Effector CD4-positive, alpha-beta T cell (primary cell): ENCODE results near the gene RINT1.
"Not testable (repeated sequence)": the region's sequence is repeated elsewhere in the genome, so short reads cannot be mapped to it uniquely, and the experiment has no call there.

Experiments used
- DNase-seq: peaks from one replicate; pipeline ENCODE4 v3.0.0-alpha.2; 2020
- total RNA-seq: gene quantifications from one replicate; lab custom pipeline; 2026; lab: John Stamatoyannopoulos, UW

Gene RINT1
- 56.5 reads per million, percentile 71 among the genes with 10 or more reads in this experiment for total RNA-seq

DNA sequence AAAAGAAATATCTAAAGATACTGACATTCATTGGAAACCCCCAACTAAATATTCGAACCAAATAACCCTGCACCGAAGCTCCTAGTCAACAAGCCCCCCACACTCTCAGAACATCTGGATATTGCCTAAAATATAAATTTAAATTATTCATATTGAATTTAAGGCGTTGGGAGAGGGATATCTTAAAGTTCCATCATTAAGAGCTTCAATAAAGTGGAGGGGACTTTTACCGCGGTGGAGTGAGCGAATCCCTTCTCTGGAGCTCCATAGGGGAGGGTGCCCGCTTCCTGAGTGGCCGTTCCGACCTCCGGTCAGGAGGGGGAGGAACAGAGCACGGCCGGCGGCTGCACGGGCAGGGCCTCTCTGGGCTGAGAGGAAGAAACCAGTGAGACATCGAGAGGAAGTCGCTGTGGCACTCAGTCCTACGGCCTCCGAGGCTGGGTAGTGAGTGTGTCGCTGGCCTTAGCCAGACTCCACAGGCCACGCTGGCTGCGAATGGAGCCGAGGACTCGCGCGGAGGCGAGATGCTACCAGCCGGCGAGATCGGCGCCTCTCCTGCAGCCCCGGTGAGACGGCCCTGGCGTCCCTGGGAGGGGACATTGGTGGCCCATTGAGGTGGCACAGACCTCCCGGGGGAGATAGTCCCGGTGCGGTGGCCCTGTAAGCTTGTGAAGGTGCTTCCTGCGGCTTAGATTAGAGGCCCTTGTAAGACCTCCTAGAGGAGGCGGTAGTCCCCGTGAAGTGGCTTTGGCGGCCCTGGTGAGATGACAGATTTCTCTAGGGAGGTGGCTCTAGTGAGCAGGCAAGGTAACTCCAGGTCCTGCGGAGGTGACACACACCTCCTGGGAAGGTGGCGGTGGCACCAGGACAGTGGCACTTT is at the start of gene RINT1:
RINT1 (plus strand) TSS at position 410 of the 880 bp plus-strand sequence; CDS start at position 525, 115 bp downstream.
- DNase-seq: peak; percentile 80

DNA sequence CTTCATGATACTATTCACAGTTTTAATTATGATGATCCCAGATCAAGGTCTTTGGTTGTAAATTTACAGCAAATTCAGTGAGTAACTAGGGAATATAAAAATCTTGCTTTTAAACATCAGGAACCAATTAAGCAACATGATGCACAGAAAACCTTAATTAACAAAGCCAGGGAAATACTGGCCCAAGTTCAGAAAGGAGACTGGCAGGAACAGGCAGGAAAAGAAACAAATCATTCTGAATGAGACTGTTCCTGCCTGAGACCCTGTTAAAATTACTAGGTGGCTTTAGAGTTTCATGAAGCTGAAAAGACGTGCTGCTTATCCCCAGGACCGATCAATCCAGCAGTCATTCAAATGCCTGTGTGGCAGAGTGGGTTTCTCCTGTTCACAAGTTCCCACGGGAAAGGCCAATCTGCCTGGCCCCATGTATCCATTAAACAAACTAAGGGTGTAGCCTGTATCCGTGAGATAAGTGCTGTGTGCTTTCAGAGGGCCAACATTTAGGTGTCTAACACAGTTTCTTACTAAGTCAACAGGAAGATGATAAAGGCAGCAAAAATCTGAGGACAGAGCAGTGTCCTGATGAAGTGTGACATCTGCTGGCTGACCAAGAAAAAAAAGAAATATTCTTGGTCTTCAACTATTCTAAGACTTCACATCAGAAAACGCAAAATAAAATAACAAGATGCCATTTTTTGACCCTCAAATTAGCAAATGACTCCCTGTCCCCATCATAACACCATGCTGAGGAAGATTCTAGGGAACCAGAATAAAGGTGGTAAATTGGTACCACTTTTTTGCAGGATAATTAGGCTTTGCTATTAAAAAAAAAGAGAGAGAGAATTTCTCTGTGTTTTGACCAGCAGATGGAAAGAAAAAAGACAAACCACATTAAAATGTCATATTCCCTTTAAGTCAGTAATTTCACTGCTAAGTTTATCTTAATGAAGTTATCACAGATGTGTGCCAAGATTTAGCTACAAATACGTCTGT is 44.1 kb upstream of the RINT1 start:
- DNase-seq: no peak

DNA sequence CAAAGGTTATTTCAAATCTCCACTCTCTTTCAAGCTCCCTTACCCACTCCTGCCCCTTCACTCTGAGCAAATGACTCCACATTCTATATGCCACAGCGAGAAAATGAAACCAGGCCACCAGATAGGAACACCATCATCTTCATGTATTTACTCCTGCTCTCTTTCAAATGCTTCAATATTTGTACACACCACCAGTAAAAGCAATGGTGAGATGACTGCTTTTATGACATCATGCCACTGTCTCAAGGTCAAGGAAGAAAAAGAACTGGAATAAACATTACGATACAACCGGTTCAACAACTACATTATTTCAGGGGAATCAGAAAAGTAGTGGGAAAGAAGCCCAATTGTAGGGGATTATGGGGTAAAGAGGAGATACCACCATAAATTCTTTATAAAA is 42.6 kb upstream of the RINT1 start:
- no peak for DNase-seq

DNA sequence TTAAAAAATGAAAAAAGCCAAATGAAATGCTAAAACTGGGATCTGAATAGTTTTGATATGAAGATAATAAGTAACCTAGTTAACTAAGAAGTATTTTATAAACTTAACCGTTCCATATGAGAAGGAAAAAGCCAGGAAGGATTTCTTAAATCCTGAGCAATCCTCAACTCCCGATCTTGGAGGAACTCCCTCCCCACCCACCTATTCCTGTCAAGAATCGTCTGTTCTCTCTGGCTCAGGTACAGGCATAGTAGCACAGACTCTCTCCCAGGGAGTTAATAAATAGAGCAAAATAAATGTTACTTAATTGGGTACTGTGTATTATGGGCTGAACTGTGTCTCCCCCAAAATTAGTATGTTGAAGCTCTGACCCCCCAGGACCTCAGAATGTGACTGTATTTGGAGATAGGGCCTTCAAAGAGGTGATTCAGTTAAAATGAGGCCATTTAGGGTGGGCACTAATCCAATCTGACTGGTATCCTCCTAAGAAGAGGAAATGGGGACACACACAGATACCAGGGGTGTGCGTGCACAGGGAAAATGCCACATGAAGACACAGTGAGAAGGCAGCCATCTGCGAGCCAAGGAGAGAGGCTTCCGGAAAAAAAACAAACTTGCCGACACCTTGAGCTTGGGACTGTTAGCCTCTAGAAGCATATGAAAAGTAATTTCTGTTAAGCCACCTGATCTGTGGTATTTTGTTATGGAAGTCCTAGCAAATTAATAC is 38.6 kb upstream of the RINT1 start:
- DNase-seq: no peak

DNA sequence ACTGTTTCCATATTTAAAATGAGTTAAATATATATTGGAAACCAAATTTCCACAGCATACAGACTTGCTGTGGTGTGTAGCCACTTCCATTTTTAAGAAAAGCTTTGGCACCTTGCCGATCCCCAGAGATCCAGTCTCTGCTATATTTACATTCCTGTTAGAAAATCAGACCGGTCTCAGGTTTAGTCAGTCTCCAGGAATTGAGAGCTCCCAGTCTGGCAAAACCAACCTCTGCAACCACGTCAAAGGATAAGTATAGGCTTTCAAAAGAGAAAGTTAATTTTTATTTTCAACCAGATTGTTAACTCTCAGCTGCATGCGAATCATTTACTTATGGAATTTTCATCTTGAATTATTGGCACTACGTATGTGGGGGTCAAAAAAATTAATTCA is 38.1 kb upstream of the RINT1 start:
- DNase-seq: no peak

DNA sequence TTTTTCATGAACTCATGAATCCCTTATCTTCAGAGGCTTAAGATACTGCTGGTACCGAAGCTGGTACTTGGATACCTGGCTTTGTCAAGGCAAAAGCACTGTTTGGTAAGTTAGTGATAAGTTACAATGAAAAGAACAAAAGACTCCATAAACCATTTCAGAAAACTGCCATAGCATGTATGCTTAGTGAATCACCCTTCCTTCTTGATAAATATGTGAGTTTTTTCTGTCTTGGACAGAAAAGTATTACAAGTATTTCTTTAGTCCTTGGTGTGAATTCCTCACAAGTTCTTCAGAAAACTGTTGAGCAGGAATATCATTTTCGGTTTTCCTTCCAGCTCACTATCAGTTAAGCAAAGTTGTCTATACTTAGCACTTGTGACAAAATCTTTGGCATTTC is 35.5 kb upstream of the RINT1 start:
- DNase-seq: no peak

DNA sequence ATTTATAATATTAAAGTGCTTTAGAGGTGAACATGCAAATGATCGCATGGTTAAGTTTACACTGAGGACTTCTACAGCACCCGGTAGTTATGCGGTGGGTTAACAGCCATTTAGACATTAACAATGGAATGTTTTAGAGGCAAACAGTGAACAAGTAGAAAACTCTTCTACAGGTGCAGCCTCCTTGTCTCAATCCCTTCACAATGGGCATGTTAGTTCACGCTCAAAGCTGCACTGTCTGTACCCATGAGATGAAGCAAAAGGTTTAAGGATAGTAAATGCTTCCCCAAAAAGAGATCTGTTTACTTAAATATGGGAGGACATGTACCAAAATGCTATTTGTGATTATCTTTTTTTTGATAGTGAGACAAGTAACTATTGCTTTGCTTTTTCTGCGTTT is 35.0 kb upstream of the RINT1 start:
- no peak for DNase-seq

DNA sequence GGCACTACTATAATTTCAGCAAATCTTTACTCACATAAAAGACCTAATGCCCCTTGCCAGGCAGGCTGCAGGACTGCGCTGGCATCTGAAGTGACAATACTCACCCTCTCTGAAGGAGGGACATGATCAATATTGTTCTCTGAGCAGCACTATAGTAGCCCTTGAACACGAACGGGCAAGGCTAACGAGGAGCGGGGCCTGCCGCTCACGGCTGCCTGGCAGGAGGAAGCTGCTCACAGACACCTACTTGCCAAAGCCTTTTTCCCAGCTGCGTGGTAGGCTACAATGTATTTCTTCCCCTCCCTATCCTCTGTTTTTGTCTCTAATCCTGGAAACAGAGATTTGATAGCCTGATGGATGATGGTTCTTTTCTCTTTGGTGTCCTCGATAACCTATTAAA is 29.8 kb upstream of the RINT1 start:
- no peak for DNase-seq

DNA sequence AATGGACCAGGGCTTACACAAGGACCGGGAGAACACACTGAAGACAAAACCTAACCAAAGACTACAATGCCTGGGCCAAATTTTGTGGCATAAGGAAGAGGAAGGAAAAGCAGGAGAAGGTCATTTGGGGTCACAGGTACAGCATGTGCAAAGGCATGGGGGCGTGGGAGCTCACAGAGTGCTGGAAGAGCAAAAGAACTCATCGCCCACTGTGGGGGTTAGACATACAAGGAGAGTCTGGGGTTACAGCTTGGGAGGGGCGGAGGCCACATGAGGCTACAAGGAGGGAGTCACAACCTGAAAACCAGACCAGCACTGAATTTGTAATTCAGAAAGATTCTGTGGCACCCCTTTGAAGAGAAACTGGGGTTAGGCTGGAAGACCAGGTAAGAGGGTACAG is 19.6 kb upstream of the RINT1 start:
- no peak for DNase-seq

DNA sequence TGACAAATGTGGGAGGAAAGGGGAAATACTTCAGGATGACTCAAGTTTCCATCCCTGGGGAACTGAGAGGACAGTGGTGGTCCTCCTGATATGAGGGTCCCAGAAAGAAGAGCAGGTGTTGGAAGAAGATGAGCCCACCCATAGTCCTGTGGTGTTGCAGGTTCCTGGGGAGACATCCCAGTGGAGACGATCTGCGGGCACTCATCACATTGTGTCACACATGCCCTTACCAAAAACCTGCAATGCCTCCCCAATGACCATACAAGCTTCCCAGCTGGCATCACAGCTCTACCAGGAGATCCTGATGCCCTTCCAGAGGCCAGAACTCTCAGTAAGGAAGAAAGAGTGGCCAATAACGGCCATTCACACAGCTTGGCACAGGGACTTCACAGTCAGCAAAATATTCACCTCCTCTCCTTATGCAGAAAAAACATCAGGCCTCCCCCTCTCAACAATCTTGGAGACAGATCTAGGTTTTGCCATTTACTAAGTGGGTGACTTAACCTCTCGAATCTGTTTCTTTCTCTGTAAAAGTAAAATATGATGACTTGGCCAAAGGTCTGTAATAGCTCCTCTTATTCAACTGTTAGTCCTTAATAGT is 19.0 kb upstream of the RINT1 start:
- DNase-seq: no peak

DNA sequence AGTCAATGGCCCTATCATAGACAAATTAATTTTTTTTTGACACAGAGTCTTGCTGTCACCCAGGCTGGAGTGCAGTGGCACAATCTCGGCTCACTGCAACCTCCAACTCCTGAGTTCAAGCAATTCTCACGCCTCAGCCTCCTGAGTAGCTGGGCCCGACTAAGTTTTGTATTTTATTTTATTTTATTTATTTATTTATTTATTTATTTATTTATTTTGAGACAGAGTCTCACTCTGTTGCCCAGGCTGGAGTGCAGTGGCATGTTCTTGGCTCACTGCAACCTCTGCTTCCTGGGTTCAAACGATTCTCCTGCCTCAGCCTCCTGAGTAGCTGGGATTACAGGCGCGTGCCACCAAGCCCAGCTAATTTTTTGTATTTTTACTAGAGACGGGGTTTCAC is 16.4 kb upstream of the RINT1 start:
- DNase-seq: not testable (repeated sequence)

DNA sequence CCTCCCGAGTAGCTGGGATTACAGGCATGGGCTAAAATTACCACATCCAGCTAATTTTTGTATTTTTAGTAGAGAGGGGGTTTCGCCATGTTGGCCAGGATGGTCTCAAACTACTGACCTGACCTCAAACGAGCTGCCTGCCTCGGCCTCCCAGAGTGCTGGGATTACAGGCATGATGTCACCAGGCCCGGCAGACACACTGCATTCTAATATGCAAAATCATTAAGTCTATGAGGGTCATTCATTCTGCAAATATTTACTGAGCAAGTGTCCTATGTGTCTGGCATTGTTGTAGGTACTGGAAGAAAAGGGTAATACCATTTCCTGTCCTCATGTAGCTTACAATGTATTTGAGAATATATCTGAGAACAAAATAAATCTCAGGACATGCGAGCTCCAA is 12.6 kb upstream of the RINT1 start:
- DNase-seq: no peak

DNA sequence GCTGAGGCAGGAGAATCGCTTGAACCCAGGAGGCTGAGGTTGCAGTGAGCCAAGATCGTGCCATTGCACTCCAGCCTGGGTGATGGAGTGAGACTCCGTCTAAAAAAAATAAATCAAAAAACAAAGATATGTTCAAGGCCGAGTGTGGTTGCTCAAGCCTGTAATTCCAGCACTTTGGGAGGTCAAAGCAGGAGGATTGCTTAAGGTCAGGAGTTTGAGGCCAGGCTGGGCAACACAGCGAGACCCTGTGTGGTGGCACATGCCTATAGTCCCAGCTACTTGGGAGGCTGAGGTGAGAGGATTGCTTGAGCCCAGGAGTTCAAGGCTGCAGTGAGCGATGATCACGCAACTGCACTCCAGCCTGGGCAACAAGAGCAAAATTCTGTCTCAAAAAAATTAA is 11.4 kb upstream of the RINT1 start:
- DNase-seq: not testable (repeated sequence)

DNA sequence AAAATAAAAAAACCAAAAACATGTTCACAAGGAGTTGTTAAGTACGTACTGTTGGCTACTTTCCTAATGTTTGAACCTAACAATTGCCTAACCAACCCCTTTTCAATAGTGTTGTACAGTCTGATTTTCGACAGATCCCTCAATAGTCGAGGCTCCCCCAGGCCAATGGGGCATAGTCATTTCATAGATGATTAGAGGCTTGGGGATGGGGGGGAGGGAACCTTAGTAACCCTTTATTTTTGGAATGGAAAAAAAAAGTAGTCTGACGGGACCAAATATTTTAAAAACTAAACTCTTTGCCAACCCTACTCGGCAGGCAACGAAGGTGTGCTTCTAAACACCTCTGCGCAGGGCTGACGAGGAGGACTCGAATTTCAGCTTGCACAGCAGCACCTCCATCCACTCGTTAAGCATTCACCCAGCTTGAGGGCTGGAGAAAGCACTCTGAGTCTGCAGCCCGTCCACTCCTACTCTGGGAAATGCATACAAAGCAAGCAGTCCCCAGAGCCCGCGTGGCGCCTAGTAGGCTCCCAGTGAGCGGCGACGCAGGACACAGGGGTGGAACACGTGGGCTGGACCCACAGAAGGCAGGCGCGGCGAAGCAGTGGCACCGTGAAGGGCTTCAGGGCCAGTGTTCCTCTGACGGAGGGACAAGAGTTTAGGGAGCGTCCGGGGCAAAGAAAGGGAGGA is 10.8 kb upstream of the RINT1 start:
- peak; percentile 17 for DNase-seq

DNA sequence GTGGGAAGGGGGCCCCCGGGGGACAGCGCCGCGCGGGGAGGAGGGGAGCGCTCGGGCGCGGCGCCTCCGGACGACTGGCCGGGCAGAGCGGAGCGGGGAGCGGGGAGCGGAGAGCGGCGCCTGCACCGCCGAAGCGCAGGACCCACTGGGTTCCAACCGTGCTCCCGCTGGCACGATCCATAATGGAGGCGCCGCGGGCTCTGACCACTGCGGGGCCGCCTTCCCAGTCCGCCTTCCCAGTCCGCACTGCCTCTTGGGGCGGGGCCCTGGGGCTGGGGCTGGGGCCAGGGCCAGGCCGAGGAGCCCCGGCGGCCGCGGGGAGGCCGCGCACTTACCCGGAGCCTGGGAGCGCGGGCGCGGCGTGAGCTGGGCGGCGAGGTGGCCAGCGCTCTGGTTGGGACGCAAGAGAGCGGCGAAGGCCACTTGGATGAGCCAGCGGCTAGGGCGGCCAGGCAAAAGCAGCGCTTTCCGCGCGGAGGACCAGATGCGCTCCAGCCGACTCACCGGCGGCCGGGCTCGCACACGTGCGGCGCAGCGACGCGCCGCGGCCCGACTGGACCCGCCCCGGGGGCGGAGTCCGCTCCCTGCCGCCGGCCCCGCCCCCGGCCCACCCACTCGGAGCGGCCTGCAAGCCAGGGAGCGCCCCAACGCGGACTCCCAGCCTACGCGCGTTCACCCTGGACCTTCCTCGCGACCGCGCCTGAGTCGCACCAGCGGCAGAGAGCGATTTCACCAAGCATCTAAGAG is 10.1 kb upstream of the RINT1 start, which contains the start of gene PUS7:
PUS7 (minus strand) TSS at position 555 of the 747 bp plus-strand sequence. CDS start 13,759 bp downstream, outside the sequence.
- DNase-seq: peak; percentile 68

DNA sequence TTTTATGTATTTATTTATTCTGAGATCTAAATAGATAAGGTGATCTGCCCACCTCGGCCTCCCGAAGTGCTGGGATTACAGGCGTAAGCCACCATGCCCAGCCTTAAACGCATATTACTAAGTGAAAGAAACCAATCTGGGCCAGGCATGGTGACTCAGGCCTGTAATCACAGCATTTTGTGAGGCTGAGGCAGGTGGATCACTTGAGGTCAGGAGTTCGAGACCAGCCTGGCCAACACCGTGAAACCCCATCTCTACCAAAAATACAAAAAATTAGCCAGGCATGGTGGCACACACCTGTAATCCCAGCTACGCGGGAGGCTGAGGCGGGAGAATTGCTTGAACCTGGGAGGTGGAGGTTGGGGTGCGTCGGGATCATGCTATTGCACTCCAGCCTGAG is 7.6 kb upstream of the RINT1 start:
- DNase-seq: not testable (repeated sequence)

DNA sequence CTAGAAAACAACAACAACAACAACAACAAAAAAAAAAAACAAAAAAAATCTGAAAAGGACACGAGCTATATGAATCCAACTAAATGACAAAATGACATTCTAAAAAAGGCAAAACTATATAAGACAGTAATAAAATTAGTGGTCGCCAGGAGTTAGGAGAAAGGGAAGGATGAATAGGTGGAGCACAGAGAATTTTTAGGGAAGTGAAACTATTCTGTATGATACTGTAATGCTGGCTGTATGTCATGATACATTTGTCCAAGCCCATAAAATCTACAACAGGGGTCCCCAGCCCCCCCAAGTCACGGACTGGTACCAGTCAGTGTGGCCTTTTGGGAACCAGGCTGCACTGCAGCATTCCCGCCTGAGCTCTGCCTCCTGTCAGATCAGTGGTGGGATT is 7.2 kb upstream of the RINT1 start:
- DNase-seq: no peak

DNA sequence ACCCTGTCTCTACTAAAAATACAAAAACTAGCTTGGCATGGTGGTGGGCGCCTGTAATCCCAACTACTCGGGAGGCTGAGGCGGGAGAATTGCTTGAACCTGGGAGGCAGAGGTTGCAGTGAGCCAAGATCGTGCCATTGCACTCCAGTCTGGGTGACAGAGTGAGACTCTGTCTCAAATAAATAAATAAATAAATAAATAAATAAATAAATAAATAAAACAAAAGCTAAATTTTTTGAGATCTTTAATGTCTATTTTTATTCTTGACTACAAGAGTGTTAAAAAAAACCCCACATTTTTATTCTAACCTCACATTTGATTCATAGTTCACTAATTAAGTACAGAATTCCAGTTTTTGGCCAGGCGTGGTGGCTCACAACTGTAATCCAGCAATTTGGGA is 4.3 kb upstream of the RINT1 start:
- not testable (repeated sequence) for DNase-seq

DNA sequence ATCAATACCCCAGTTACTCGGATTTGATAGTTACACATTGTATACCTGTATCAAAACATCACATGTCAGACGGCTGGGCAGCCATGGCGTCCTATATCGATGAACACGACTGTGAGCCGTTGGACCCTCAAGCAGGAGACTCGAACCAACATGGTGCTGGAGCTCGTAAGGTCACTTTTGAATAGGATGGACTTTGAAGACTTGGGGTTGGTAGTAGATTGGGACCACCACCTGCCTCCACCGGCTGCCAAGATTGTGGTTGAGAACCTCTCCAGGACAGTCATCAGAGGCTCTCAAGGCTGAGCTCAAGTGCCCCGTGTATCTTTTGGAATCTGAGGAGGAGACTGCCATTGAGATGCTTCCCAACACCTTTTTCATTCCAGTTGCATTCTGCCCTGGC is 1.9 kb upstream of the RINT1 start:
- DNase-seq: no peak

DNA sequence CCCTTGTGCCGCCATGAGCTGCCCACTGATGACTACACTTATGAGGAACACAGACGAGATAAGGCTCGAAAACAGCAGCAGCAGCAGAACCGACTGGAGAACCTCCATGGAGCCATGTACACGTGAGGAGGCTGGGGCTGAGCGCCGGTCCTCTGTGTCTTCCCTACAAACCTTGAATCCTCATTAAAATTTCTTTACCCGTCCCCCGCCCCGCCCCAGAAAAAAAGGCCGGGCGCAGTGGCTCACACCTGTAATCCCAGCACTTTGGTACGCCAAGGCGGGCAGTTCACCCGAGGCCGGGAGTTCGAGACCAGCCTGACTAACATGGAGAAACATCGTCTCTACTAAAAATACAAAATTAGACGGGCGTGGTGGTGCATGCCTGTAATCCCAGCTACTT is 1.5 kb upstream of the RINT1 start:
- DNase-seq: no peak
